Psoas muscle (tissue), 8 donors: ENCODE data around the gene P2RY14. TPM values are rescaled to one million over a fixed set of nuclear protein-coding genes. Genes with fewer than 3 reads are reported as not detected.
A peak's percentile ranks its signal among the peaks of the same experiment; 100 is the strongest.

Experiments
- ATAC-seq, 4 donors: fragments of 200-7000 bp; cut with Tn5 transposase; one replicate each; pipeline ENCODE4 v1.9.1; 2020; ENCODE audit warnings: moderate library complexity in 3 of 4, mild to moderate bottlenecking in 2 of 4
- DNase-seq, 2 donors: peaks; one replicate each; pipeline ENCODE4 v3.0.0-alpha.2; 2020
- H3K27ac ChIP-seq: fragments of 200-600 bp; one replicate; pipeline ENCODE4 v1.8.0; 2022
- H3K27me3 ChIP-seq, 3 donors: fragments of 200-600 bp in 1 of 3; one replicate each; pipeline versions ENCODE4 v1.6.1 to v1.8.0; 2013 to 2022; ENCODE audit warnings: low read length in 2 of 3, mild to moderate bottlenecking in 2 of 3, moderate library complexity in 1 of 3; ENCODE audit not compliant: insufficient read depth in 3 of 3
- H3K36me3 ChIP-seq, 2 donors: fragments of 200-600 bp in 1 of 2; one replicate each; pipeline versions ENCODE4 v1.6.1 to v1.8.0; 2013 to 2022; ENCODE audit warnings: low read depth in 1 of 2, mild to moderate bottlenecking in 1 of 2, moderate library complexity in 1 of 2; ENCODE audit not compliant: insufficient read depth in 1 of 2
- H3K4me1 ChIP-seq: fragments of 200-600 bp; one replicate; pipeline ENCODE4 v1.8.0; 2022
- H3K4me3 ChIP-seq: fragments of 200-600 bp; one replicate; pipeline ENCODE4 v1.8.0; 2022; ENCODE audit warnings: mild to moderate bottlenecking
- H3K9me3 ChIP-seq: fragments of 200-600 bp; one replicate; pipeline ENCODE4 v1.8.0; 2022
- WGBS, 3 donors: extraction: QIAGEN DNeasy Blood & Tissue Kit; methylation state at CpG; one replicate each; pipeline versions ENCODE4 v1.1.6 to v1.1.7; 2013; 5-methylcytosine and 5-hydroxymethylcytosine counted together
- intact Hi-C, 2 donors: fragments of 100-400 bp; cut with DNase I; formaldehyde crosslinking; loops; one replicate each; pipeline versions ENCODE4 v1.11.0 to v1.14.2; 2022
- polyA plus RNA-seq, 3 donors: library from polyadenylated mRNA; stranded (reverse); fragments of 200-250 nt; gene quantifications; one replicate each; pipeline ENCODE4 v1.2.3, GENCODE V29; 2013
- total RNA-seq, 4 donors: library from RNA; stranded (reverse); fragmentation: NEBNext Ultra II Directional in 2 of 4; extraction: Animal tissue kit (Norgen Biotek cat#: 25700) in 2 of 4; gene quantifications; one replicate each; pipeline versions ENCODE4 v1.2.1 to v1.2.4, GENCODE V29; 2021 to 2023
- TF ChIP-seq, protein P1 (sequence below): fragments of 200-600 bp; IDR thresholded peaks from one replicate; pipeline ENCODE4 v1.8.0; 2022; ENCODE audit warnings: antibody characterized with exemption
- donor health status: healthy with polysubstance abuse.
- donor health status: DM: no; HTN: no; CAD: no; lungs with moderate emphysema.
- donor health status: Bipolar disorder and iron deficiency.
- donor health status: healthy.
- donor health status: DM: yes; HTN: yes; CAD: no.
- donor health status: DM: no; HTN: no; CAD: no.
- donor health status: DM: no; HTN: no; CAD: no.
- donor health status: DM: yes; HTN: yes; CAD: no.

Gene P2RY14
- total and polyA plus RNA-seq, 7 donors: 0.55 to 1.9 (median 1.2) TPM

DNA sequence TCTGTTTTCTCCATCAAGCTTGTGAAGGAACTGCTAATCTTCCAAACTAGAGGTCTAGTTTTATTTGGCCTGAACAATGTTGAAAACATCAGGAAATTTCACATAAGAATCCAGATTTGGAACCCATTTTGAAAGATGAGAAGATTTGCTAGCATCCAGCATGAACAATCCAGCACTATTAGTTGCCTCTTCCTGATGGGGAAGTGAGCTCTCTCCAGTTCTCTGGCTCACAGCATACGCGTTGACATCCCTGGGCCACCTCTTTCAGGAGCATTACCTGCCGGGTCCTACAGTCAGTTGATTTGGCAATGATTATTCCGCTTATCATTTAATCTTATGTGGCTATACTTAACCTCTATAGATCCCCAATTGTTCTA is 27.4 kb upstream of the P2RY14 start:
- Histone ChIP-seq H3K27ac (no peak overlapping the region), H3K4me3 (no peak overlapping the region), H3K36me3 (no peaks in the 10 kb centered on the region), H3K4me1 (no peaks in the 10 kb centered on the region), H3K27me3 (peaks cover 0 to 7% (median 0%) of the 10 kb centered on the region in 3 donors), H3K9me3 (no peaks in the 10 kb centered on the region)
- intact Hi-C loops: no loop called here
- DNase-seq (no peak), ATAC-seq (no peak)
- TF ChIP-seq, protein P1, sequence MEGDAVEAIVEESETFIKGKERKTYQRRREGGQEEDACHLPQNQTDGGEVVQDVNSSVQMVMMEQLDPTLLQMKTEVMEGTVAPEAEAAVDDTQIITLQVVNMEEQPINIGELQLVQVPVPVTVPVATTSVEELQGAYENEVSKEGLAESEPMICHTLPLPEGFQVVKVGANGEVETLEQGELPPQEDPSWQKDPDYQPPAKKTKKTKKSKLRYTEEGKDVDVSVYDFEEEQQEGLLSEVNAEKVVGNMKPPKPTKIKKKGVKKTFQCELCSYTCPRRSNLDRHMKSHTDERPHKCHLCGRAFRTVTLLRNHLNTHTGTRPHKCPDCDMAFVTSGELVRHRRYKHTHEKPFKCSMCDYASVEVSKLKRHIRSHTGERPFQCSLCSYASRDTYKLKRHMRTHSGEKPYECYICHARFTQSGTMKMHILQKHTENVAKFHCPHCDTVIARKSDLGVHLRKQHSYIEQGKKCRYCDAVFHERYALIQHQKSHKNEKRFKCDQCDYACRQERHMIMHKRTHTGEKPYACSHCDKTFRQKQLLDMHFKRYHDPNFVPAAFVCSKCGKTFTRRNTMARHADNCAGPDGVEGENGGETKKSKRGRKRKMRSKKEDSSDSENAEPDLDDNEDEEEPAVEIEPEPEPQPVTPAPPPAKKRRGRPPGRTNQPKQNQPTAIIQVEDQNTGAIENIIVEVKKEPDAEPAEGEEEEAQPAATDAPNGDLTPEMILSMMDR: no peak
- WGBS, 3 donors: 74 to 80% (median 78%) methylated on average over 4 of the region's 4 CpGs

DNA sequence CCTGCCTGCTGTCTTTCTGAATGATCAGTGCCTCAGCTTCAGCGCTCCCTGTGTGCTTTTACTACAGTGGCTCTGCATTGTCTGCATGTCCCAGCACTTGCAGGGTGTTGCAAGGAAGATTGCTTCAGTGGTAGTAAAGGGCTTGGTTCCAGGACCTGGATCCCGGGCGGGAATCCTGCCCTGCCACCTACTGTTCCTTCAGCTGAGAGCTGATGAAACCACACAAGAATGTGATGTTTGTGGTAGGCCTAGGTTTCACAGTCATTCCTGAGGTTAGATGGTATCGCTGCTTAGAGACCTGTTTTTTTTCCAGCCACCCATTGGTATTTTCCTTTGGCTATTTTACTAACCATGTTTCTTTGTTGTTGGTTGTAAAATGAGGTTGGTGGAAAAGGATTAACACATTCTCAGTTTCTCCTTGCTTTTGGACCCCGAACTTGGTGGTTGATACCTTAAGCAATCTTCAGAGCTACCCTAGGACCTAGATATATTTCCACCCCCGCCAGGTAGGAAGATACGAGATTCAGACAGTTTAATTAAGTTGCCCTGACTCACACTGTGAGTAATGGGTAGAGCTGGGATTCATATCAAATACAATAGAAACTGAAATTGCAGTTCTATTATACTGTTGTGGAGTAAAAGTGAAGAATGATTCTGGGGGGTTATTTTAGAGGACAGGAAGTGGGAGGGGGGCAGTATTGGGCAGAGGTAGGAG is 26.9 kb upstream of the P2RY14 start:
- no peak overlapping the region for H3K4me3 ChIP-seq
- H3K9me3 ChIP-seq: no peaks in the 10 kb centered on the region
- peaks cover 0 to 7% (median 0%) of the 10 kb centered on the region in 3 donors for H3K27me3 ChIP-seq
- TF ChIP-seq, protein P1: no peak
- no peaks in the 10 kb centered on the region for H3K4me1 ChIP-seq
- intact Hi-C loops: no loop called here
- ATAC-seq: peak in 3 of 4 donors; percentile 50 to 89 (median 74)
- no peaks in the 10 kb centered on the region for H3K36me3 ChIP-seq
- WGBS, 3 donors: 54 to 63% (median 63%) methylated on average over 7 of the region's 7 CpGs
- peak; percentile 51 to 56 for DNase-seq
- H3K27ac ChIP-seq: no peak overlapping the region

GRCh38 chr3:151303751-151304150 is 25.4 kb upstream of the P2RY14 start:
- ATAC-seq: no peak
- 60 to 66% (median 66%) methylated on average over 2 of the region's 2 CpGs for WGBS, 3 donors
- no peaks in the 10 kb centered on the region for H3K4me1 ChIP-seq
- no peak overlapping the region for H3K27ac ChIP-seq
- no peak overlapping the region for H3K4me3 ChIP-seq
- H3K27me3 ChIP-seq: peaks cover 0 to 7% (median 0%) of the 10 kb centered on the region in 3 donors
- H3K36me3 ChIP-seq: no peaks in the 10 kb centered on the region
- TF ChIP-seq, protein P1: no peak
- intact Hi-C loops: no loop called here
- no peak for DNase-seq
- H3K9me3 ChIP-seq: no peaks in the 10 kb centered on the region

- H3K4me3 ChIP-seq: no peak overlapping the region
- WGBS, 3 donors: 84 to 93% (median 87%) methylated on average over 3 of the region's 3 CpGs
- no peak overlapping the region for H3K27ac ChIP-seq
- H3K36me3 ChIP-seq: no peaks in the 10 kb centered on the region
- ATAC-seq (no peak), DNase-seq (no peak)
- TF ChIP-seq, protein P1: no peak
- H3K27me3 ChIP-seq: peaks cover 0 to 7% (median 0%) of the 10 kb centered on the region in 3 donors
- no peaks in the 10 kb centered on the region for H3K4me1 ChIP-seq
- intact Hi-C loops: no loop called here
- no peaks in the 10 kb centered on the region for H3K9me3 ChIP-seq
Observed at GRCh38 chr3:151301787-151302186, 23.4 kb upstream of the P2RY14 start.

DNA sequence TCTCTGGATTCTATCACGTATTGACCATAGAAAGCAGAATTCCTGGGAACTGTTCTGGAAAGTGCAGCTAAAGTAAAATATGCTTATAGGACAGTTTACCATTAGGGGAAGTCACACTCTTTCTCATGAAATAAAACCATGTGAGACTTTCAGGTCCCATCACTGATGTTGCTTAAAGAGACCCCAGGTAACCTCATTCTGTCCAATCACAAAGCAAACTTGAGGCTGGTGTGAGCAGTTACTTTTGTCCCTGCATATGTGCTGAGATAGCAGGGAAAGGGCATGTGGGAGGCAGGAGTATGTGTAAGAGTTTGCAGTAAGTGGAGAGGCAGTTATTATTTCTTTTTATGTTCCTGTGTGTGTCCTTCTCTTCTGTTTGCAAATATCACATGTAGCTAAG is 22.2 kb upstream of the P2RY14 start:
- no peak overlapping the region for H3K27ac ChIP-seq
- no peaks in the 10 kb centered on the region for H3K36me3 ChIP-seq
- no peaks in the 10 kb centered on the region for H3K4me1 ChIP-seq
- intact Hi-C loops: no loop called here
- DNase-seq (no peak), ATAC-seq (no peak)
- 55 to 75% (median 66%) methylated on average over 1 of the region's 1 CpG for WGBS, 3 donors
- H3K27me3 ChIP-seq: peaks cover 0 to 7% (median 0%) of the 10 kb centered on the region in 3 donors
- TF ChIP-seq, protein P1: no peak
- H3K9me3 ChIP-seq: no peaks in the 10 kb centered on the region
- no peak overlapping the region for H3K4me3 ChIP-seq
